Psoas muscle (tissue), 8 donors: ENCODE measurements around the gene SGSM1. TPM values are rescaled to one million over a fixed set of nuclear protein-coding genes. Genes with fewer than 3 reads are reported as not detected.

ENCODE experiments used
- ATAC-seq, 4 donors: fragments of 200-7000 bp; cut with Tn5 transposase; one replicate each; pipeline ENCODE4 v1.9.1; 2020; ENCODE audit warnings: moderate library complexity in 3 of 4, mild to moderate bottlenecking in 2 of 4
- DNase-seq, 2 donors: peaks; one replicate each; pipeline ENCODE4 v3.0.0-alpha.2; 2020
- H3K27ac ChIP-seq: fragments of 200-600 bp; one replicate; pipeline ENCODE4 v1.8.0; 2022
- H3K27me3 ChIP-seq, 3 donors: fragments of 200-600 bp in 1 of 3; one replicate each; pipeline versions ENCODE4 v1.6.1 to v1.8.0; 2013 to 2022; ENCODE audit warnings: low read length in 2 of 3, mild to moderate bottlenecking in 2 of 3, moderate library complexity in 1 of 3; ENCODE audit not compliant: insufficient read depth in 3 of 3
- H3K36me3 ChIP-seq, 2 donors: fragments of 200-600 bp in 1 of 2; one replicate each; pipeline versions ENCODE4 v1.6.1 to v1.8.0; 2013 to 2022; ENCODE audit warnings: low read depth in 1 of 2, mild to moderate bottlenecking in 1 of 2, moderate library complexity in 1 of 2; ENCODE audit not compliant: insufficient read depth in 1 of 2
- H3K4me1 ChIP-seq: fragments of 200-600 bp; one replicate; pipeline ENCODE4 v1.8.0; 2022
- H3K4me3 ChIP-seq: fragments of 200-600 bp; one replicate; pipeline ENCODE4 v1.8.0; 2022; ENCODE audit warnings: mild to moderate bottlenecking
- H3K9me3 ChIP-seq: fragments of 200-600 bp; one replicate; pipeline ENCODE4 v1.8.0; 2022
- WGBS, 3 donors: extraction: QIAGEN DNeasy Blood & Tissue Kit; methylation state at CpG; one replicate each; pipeline versions ENCODE4 v1.1.6 to v1.1.7; 2013; 5-methylcytosine and 5-hydroxymethylcytosine counted together
- intact Hi-C, 2 donors: fragments of 100-400 bp; cut with DNase I; formaldehyde crosslinking; loops; one replicate each; pipeline versions ENCODE4 v1.11.0 to v1.14.2; 2022
- polyA plus RNA-seq, 3 donors: library from polyadenylated mRNA; stranded (reverse); fragments of 200-250 nt; gene quantifications; one replicate each; pipeline ENCODE4 v1.2.3, GENCODE V29; 2013
- total RNA-seq, 4 donors: library from RNA; stranded (reverse); fragmentation: NEBNext Ultra II Directional in 2 of 4; extraction: Animal tissue kit (Norgen Biotek cat#: 25700) in 2 of 4; gene quantifications; one replicate each; pipeline versions ENCODE4 v1.2.1 to v1.2.4, GENCODE V29; 2021 to 2023
- TF ChIP-seq, protein P1 (sequence below): fragments of 200-600 bp; IDR thresholded peaks from one replicate; pipeline ENCODE4 v1.8.0; 2022; ENCODE audit warnings: antibody characterized with exemption
- donor health status: healthy with polysubstance abuse.
- donor health status: DM: no; HTN: no; CAD: no; lungs with moderate emphysema.
- donor health status: Bipolar disorder and iron deficiency.
- donor health status: healthy.
- donor health status: DM: yes; HTN: yes; CAD: no.
- donor health status: DM: no; HTN: no; CAD: no.
- donor health status: DM: no; HTN: no; CAD: no.
- donor health status: DM: yes; HTN: yes; CAD: no.

SGSM1 gene
- total and polyA plus RNA-seq, 7 donors = 0.03 to 0.98 (median 0.32) TPM

DNA sequence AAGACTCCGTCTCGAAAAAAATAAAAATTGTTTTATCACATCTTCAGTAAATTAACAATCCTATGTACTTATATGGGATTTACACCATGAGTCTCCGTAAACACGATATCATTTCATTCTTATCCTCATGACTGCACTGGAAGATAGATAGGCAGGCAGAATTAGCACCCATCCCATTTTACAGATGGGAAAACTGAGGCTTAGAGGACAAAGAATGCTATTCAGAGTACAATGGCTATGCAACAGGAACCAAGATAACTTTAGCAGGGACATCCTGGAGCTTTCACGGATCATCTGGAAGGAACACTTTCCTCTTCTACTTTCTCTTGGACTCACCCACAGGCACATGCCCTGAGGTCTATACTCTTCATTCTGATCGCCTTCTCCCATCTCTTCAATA lies 14.6 kb upstream of the SGSM1 start:
- 86 to 91% (median 89%) methylated on average over 6 of the region's 6 CpGs for WGBS, 3 donors
- Histone ChIP-seq H3K27me3 (peaks cover 0 to 7% (median 0%) of the 10 kb centered on the region in 3 donors), H3K4me3 (no peak overlapping the region), H3K4me1 (no peaks in the 10 kb centered on the region), H3K9me3 (no peaks in the 10 kb centered on the region), H3K27ac (no peak overlapping the region), H3K36me3 (no peaks in the 10 kb centered on the region)
- TF ChIP-seq, protein P1, sequence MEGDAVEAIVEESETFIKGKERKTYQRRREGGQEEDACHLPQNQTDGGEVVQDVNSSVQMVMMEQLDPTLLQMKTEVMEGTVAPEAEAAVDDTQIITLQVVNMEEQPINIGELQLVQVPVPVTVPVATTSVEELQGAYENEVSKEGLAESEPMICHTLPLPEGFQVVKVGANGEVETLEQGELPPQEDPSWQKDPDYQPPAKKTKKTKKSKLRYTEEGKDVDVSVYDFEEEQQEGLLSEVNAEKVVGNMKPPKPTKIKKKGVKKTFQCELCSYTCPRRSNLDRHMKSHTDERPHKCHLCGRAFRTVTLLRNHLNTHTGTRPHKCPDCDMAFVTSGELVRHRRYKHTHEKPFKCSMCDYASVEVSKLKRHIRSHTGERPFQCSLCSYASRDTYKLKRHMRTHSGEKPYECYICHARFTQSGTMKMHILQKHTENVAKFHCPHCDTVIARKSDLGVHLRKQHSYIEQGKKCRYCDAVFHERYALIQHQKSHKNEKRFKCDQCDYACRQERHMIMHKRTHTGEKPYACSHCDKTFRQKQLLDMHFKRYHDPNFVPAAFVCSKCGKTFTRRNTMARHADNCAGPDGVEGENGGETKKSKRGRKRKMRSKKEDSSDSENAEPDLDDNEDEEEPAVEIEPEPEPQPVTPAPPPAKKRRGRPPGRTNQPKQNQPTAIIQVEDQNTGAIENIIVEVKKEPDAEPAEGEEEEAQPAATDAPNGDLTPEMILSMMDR = no peak
- ATAC-seq (no peak), DNase-seq (no peak)
- intact Hi-C loops = no loop called here

DNA sequence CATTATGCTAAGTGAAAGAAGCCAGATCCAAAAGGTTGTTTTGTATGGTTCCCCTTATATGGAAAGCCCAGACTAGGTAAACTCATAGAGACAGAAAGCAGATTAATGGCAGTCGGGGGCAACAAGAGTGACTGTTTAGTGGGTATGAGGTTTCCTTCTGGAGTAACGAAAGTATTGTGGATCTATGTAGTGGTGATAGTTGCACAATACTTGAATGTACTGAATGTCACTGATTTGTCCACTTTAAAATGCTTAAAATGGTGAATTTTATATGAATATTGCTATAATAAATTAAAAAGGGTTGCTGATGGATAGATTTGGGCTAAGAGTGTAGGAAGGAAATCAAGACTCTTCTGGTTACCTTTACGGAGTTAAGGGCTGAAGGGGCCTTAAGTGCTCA lies 10.0 kb upstream of the SGSM1 start:
- TF ChIP-seq, protein P1 = no peak
- no peaks in the 10 kb centered on the region for H3K27me3 ChIP-seq
- no peaks in the 10 kb centered on the region for H3K4me1 ChIP-seq
- no peaks in the 10 kb centered on the region for H3K9me3 ChIP-seq
- intact Hi-C loops = no loop called here
- no peak overlapping the region for H3K4me3 ChIP-seq
- WGBS, 3 donors = 68 to 86% (median 76%) methylated on average over 3 of the region's 3 CpGs
- DNase-seq (no peak), ATAC-seq (no peak)
- no peaks in the 10 kb centered on the region for H3K36me3 ChIP-seq
- no peak overlapping the region for H3K27ac ChIP-seq

DNA sequence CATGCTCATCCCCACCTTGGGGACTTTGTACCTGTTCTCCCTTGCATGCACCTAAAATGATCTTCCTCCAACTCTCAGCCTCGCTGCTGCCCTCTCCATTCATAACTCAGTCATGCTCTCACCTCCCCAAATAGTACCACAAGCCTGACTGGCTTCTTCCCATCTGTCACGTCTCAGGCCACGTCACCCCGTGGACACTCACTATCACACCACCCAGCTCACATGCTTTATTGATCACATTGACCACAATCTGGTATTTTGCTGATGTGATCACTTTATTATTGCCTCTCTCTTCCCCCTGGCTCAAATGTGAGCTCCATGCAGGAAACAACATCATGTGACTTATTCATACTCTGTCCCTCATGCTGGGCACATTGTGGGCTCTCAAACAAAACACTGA lies 9.2 kb upstream of the SGSM1 start:
- ATAC-seq = no peak
- intact Hi-C loops = no loop called here
- 42 to 71% (median 69%) methylated on average over 4 of the region's 4 CpGs for WGBS, 3 donors
- Histone ChIP-seq H3K36me3 (no peaks in the 10 kb centered on the region), H3K27ac (no peak overlapping the region), H3K27me3 (no peaks in the 10 kb centered on the region), H3K4me1 (no peaks in the 10 kb centered on the region), H3K9me3 (no peaks in the 10 kb centered on the region), H3K4me3 (no peak overlapping the region)
- DNase-seq = no peak
- TF ChIP-seq, protein P1 = no peak

DNA sequence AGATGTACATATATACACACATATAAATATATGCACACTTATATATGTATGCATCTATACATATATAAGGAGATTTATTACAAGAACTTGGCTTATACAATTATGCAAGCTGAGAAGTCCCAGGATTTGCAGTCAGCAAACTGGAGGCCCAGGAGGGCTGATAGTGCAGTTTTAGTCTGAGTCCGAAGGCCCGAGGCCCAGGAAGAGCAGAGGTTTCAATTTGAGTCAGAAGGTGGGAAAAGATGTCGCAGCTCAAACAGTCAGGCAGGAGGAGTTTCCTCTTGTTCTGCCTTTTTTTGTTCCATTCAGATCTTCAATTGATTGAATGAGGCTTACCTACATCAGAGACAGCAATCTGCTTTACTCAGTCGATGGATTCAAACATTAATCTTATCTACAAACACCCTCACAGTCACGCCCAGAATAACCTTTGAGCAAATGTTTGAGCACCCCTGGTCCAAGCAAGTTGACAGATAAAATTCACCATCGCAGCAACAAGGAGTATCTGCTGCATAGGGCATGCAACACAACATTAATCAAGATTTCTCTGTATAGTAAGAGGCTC lies 4.0 kb upstream of the SGSM1 start:
- intact Hi-C loops = no loop called here
- ATAC-seq = no peak
- Histone ChIP-seq H3K4me1 (no peaks in the 10 kb centered on the region), H3K9me3 (no peaks in the 10 kb centered on the region), H3K27me3 (peaks cover 0 to 5% (median 0%) of the 10 kb centered on the region in 3 donors), H3K27ac (no peak overlapping the region), H3K4me3 (no peak overlapping the region), H3K36me3 (no peaks in the 10 kb centered on the region)
- DNase-seq = no peak
- TF ChIP-seq, protein P1 = no peak
- WGBS, 3 donors = 85 to 87% (median 87%) methylated on average over 6 of the region's 6 CpGs

DNA sequence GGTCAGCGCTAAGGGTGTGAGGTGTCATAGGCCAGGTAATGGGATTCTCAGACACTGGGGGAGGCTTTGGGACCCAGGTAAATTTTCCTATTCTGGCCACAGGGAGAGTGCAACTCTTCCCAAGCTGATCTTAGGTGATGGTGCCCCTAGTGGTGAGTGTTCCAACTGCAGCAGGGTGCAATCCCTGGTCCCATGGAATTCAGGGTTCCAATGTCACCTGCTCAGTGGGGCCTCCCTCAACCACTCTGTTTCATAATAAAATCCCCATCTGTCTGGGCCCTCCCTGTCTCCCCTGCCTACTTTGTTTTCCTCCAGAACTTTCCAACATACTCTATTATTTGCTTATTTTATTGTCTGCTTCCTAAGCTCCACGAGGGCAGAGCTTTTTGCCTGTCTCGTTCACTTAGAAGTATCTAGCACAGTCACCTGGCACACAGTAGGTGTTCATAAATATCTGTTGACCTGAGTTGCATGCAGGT lies 2.9 kb upstream of the SGSM1 start:
- 65 to 69% (median 65%) methylated on average over 3 of the region's 3 CpGs for WGBS, 3 donors
- Histone ChIP-seq H3K27me3 (peaks cover 0 to 5% (median 0%) of the 10 kb centered on the region in 3 donors), H3K9me3 (no peaks in the 10 kb centered on the region), H3K27ac (no peak overlapping the region), H3K4me1 (no peaks in the 10 kb centered on the region), H3K36me3 (no peaks in the 10 kb centered on the region), H3K4me3 (no peak overlapping the region)
- peak in 3 of 4 donors; percentile 56 to 61 (median 59) for ATAC-seq
- intact Hi-C loops = no loop called here
- peak; percentile 40 to 64 for DNase-seq
- TF ChIP-seq, protein P1 = peak; percentile 78
